Fibroblast of lung (primary cell): Measurements from ENCODE around the gene DLG2.

Experiments
- CTCF ChIP-seq, 2 donors: IDR thresholded peaks in 1 of 2; conservative IDR thresholded peaks in 1 of 2; 1 replicate in 1 of 2; 2 replicates in 1 of 2; pipeline ENCODE4 v1.5.1; 2011 to 2012; ENCODE audit warnings: low read length in 2 of 2, control low read depth in 1 of 2, inconsistent platforms in 1 of 2, low read depth in 1 of 2, mild to moderate bottlenecking in 1 of 2
- EZH2 ChIP-seq: IDR thresholded peaks from 2 replicates; pipeline ENCODE4 v1.5.1; 2012; ENCODE audit warnings: low read length, control low read depth, mild to moderate bottlenecking; ENCODE audit errors: missing control alignments

- TF ChIP-seq CTCF (conservative IDR thresholded peaks at IDR 0.05 in 1 of 2, IDR thresholded peaks at IDR 0.05 in 1 of 2; ENCODE audit: low read depth in 1 of 2, low read length in 2 of 2) (no peak), EZH2 (no peak)
Observed at GRCh38 chr11:85076535-85077330, 550.4 kb downstream of the DLG2 start.
